HCT116 (cell line): ENCODE results near the gene SIVA1. TPM values are rescaled to one million over a fixed set of nuclear protein-coding genes. Genes with fewer than 3 reads are reported as not detected.

ENCODE experiments used
- ATAC-seq: fragments of 200-7000 bp; cut with Tn5 transposase; 2 replicates; pipeline ENCODE4 v1.9.1; 2020; ENCODE audit warnings: mild to moderate bottlenecking, moderate library complexity
- BruUV-seq: library from RNA; stranded (reverse); fragments of 400-500 nt; replicated peaks from 2 replicates; lab custom pipeline; 2021; lab: Mats Ljungman, UMichigan
- CTCF ChIA-PET: fragments of 300-600 bp; sonication (Branson Sonifier 250); formaldehyde crosslinking; loops from one replicate; lab custom pipeline; 2021; ENCODE audit warnings: antibody characterized with exemption; lab: Charles Lee
- POLR2A ChIA-PET: fragments of 300-600, 350-600 bp; sonication (Branson Sonifier 250); formaldehyde crosslinking; loops from one replicate; lab custom pipeline; 2021; ENCODE audit warnings: antibody characterized with exemption; lab: Charles Lee
- RAD21 ChIA-PET, 2 experiments: fragments of 300-600 bp; sonication (Branson Sonifier 250); formaldehyde crosslinking; loops; one replicate each; lab custom pipeline; 2023; ENCODE audit warnings: low total read pairs in 2 of 2; ENCODE audit not compliant: uncharacterized antibody in 2 of 2, unreplicated experiment in 2 of 2, low non-redundant PET in 1 of 2; lab: Charles Lee
- DNase-seq: peaks from one replicate; pipeline ENCODE4 v3.0.0-alpha.2; 2010; ENCODE audit warnings: low read depth, low spot score
- H2AFZ ChIP-seq: fragments of 200-600 bp; shearing (Covaris generic), sonication (generic); 2 replicates; pipeline ENCODE4 v1.6.1; 2017; ENCODE audit warnings: low read depth, mixed run types, mixed read lengths, antibody characterized with exemption, low read length; ENCODE audit not compliant: poor library complexity, severe bottlenecking
- H3K27ac ChIP-seq: 2 replicates; pipeline ENCODE4 v1.5.1; 2012; ENCODE audit warnings: low read depth, low read length
- H3K27me3 ChIP-seq: fragments of 200-600 bp; sonication (generic); 2 replicates; pipeline ENCODE4 v1.6.1; 2016; ENCODE audit warnings: mixed run types, low read length, mixed read lengths; ENCODE audit not compliant: insufficient read depth
- H3K36me3 ChIP-seq, 2 experiments: fragments of 200-500 bp in 1 of 2; fragments of 200-600 bp in 1 of 2; sonication (Bioruptor generic) in 1 of 2; sonication (generic) in 1 of 2; 2 replicates each; pipeline versions ENCODE4 v1.5.1 to v1.6.1; 2014 to 2016; ENCODE audit warnings: low read length in 2 of 2, inconsistent platforms in 1 of 2, mixed read lengths in 1 of 2, mixed run types in 1 of 2; ENCODE audit not compliant: insufficient read depth in 2 of 2, control insufficient read depth in 1 of 2
- H3K4me1 ChIP-seq, 2 experiments: fragments of 200-600 bp in 1 of 2; sonication (generic) in 1 of 2; 2 replicates each; pipeline versions ENCODE4 v1.5.1 to v1.6.1; 2012 to 2017; ENCODE audit warnings: low read length in 2 of 2, inconsistent platforms in 1 of 2, mild to moderate bottlenecking in 1 of 2, mixed read lengths in 1 of 2, mixed run types in 1 of 2, moderate library complexity in 1 of 2; ENCODE audit not compliant: insufficient read depth in 2 of 2, control insufficient read depth in 1 of 2
- H3K4me2 ChIP-seq: fragments of 200-600 bp; sonication (generic); 2 replicates; pipeline ENCODE4 v1.6.1; 2017; ENCODE audit warnings: mixed run types, low read length, mixed read lengths
- H3K4me3 ChIP-seq, 2 experiments: fragments of 200-600 bp in 1 of 2; sonication (generic) in 1 of 2; replicated peaks in 1 of 2; 2 replicates each; pipeline ENCODE4 v1.5.1; 2011 to 2016; ENCODE audit warnings: low read length in 2 of 2, control low read depth in 1 of 2, low read depth in 1 of 2, mild to moderate bottlenecking in 1 of 2, mixed read lengths in 1 of 2, mixed run types in 1 of 2
- H3K79me2 ChIP-seq: fragments of 200-600 bp; sonication (generic); 2 replicates; pipeline ENCODE4 v1.6.1; 2017; ENCODE audit warnings: mild to moderate bottlenecking, mixed run types, low read length, moderate library complexity, mixed read lengths; ENCODE audit not compliant: insufficient read depth
- H3K9ac ChIP-seq: fragments of 200-600 bp; sonication (generic); 2 replicates; pipeline ENCODE4 v1.6.1; 2016; ENCODE audit warnings: low read length, mixed read lengths
- H3K9me2 ChIP-seq: fragments of 200-600 bp; sonication (generic), shearing (Covaris generic); 2 replicates; pipeline ENCODE4 v1.6.1; 2017; ENCODE audit warnings: mixed run types, mild to moderate bottlenecking, moderate library complexity; ENCODE audit not compliant: insufficient read depth
- H3K9me3 ChIP-seq, 2 experiments: fragments of 200-500 bp in 1 of 2; fragments of 200-600 bp in 1 of 2; sonication (Bioruptor generic) in 1 of 2; sonication (generic) in 1 of 2; 2 replicates each; pipeline ENCODE4 v1.6.1; 2014 to 2017; ENCODE audit warnings: low read length in 2 of 2, mixed read lengths in 2 of 2, inconsistent platforms in 1 of 2, low read depth in 1 of 2, mild to moderate bottlenecking in 1 of 2, mixed run types in 1 of 2, moderate library complexity in 1 of 2; ENCODE audit not compliant: control insufficient read depth in 1 of 2, insufficient read depth in 1 of 2
- H4K20me1 ChIP-seq: fragments of 200-600 bp; sonication (generic), shearing (Covaris generic); 2 replicates; pipeline ENCODE4 v1.6.1; 2017; ENCODE audit warnings: mixed run types, mild to moderate bottlenecking, moderate library complexity; ENCODE audit not compliant: insufficient read depth
- EGR1 ChIP-seq: IDR thresholded peaks from 2 replicates; pipeline ENCODE4 v1.6.1; 2012; ENCODE audit warnings: low read depth
- ELF1 ChIP-seq: IDR thresholded peaks from 2 replicates; pipeline ENCODE4 v1.6.1; 2012; ENCODE audit warnings: low read depth, borderline replicate concordance
- EZH2 ChIP-seq: fragments of 200-600 bp; sonication (generic); IDR thresholded peaks from 2 replicates; pipeline ENCODE4 v1.6.1; 2017; ENCODE audit warnings: antibody characterized with exemption, mixed run types
- EZH2phosphoT487 ChIP-seq: fragments of 200-600 bp; IDR thresholded peaks from 2 replicates; pipeline ENCODE4 v1.6.1; 2018; ENCODE audit warnings: antibody characterized with exemption, borderline replicate concordance
- POLR2A ChIP-seq: IDR thresholded peaks from 2 replicates; pipeline ENCODE4 v1.7.0; 2011; ENCODE audit warnings: borderline replicate concordance; ENCODE audit not compliant: insufficient read depth, insufficient read length; ENCODE audit errors: extremely low read depth
- POLR2AphosphoS5 ChIP-seq: IDR thresholded peaks from 2 replicates; pipeline ENCODE4 v1.6.1; 2011; ENCODE audit warnings: mild to moderate bottlenecking, low read depth, low read length, moderate library complexity
- SIN3A ChIP-seq: IDR thresholded peaks from 2 replicates; pipeline ENCODE4 v1.6.1; 2012; ENCODE audit warnings: low read depth
- TCF7L2 ChIP-seq: IDR thresholded peaks from 2 replicates; pipeline ENCODE4 v1.7.0; 2011; ENCODE audit warnings: borderline replicate concordance, inconsistent platforms; ENCODE audit not compliant: insufficient read depth, insufficient read length; ENCODE audit errors: extremely low read depth
- ZNF274 ChIP-seq: fragments of 200-500 bp; sonication (Bioruptor generic); IDR thresholded peaks from 2 replicates; pipeline ENCODE4 v1.6.1; 2014; ENCODE audit warnings: mild to moderate bottlenecking, low read depth, low read length, inconsistent platforms
- intact Hi-C: fragments of 100-400 bp; cut with micrococcal nuclease; formaldehyde crosslinking; loops from 2 replicates; pipeline ENCODE4 v1.10.0; 2022
- total RNA-seq: library from RNA; stranded (reverse); gene quantifications from one replicate; pipeline ENCODE4 v1.2.1, GENCODE V29; 2021; ENCODE audit not compliant: unreplicated experiment
- TF ChIP-seq, protein P1 (sequence below): IDR thresholded peaks from 2 replicates; pipeline ENCODE4 v1.6.1; 2012; ENCODE audit warnings: low read depth
- TF ChIP-seq, protein P2 (sequence below): IDR thresholded peaks from 2 replicates; pipeline ENCODE4 v1.6.1; 2011; ENCODE audit warnings: mild to moderate bottlenecking, low read length, moderate library complexity; ENCODE audit not compliant: insufficient replicate concordance; ENCODE audit errors: extremely low read depth

The SIVA1 gene
- total RNA-seq, 1 experiment from 2014 or later, result 141 TPM

DNA sequence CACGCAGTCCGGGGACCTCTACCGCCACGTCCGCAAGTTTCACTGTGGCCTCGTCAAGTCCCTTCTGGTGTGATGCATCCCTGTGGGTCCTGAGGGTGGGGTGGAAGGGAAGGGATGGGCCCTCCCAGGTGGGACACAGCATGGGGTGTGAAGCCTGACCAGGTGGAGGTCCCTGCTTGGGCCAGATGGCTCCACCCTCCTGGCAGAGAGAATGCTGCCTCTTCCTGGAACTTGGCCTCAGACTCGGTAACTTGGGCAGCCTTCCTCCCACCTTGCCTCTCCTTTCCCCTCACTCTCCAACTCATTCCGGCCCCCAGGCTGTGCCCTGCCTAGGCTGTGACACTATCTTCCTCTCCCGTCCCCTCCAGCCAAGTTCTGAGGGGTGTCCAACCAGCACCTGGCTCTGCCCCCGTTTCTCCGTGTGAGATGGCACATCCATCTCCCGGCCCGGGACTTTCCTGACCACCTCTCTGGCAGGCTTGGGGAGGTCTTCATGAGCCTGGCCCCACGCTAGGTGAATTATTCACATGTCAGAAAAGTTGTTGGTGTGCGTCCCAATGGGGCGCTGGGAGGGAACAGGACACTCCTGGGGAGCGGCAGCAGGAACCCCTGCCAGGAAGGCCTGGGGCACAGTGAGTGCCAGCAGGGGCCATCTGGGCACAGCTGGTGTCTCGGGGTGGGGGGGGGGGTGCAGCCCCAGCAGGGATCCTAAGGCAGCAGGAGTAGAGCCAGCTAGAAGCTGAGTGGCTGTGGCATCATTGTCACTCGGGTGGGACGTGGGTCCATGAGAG, 49.6 kb downstream of the SIVA1 start:
- intact Hi-C loops, result no loop called here
- no peaks in the 10 kb centered on the region for H3K9me3 ChIP-seq
- no TSS peak for BruUV-seq
- no peaks in the 10 kb centered on the region for H3K27me3 ChIP-seq
- H3K79me2 ChIP-seq, result no peaks in the 10 kb centered on the region
- no peaks in the 10 kb centered on the region for H3K9me2 ChIP-seq
- ChIA-PET RAD21 (no interaction called here), CTCF (no interaction called here), POLR2A (no interaction called here)
- H3K4me2 ChIP-seq, result peak overlapping the region; percentile 96; the same call in 1 of the 2 replicates
- H3K27ac ChIP-seq, result no peak overlapping the region
- H2AFZ ChIP-seq, result no peak overlapping the region
- H3K4me1 ChIP-seq, result peaks cover 30 to 45% of the 10 kb centered on the region in 2 experiments
- H3K9ac ChIP-seq, result no peak overlapping the region
- H3K4me3 ChIP-seq, result no peak overlapping the region
- TF ChIP-seq ELF1 (no peak), EGR1 (no peak), POLR2A (no peak), EZH2 (no peak), TCF7L2 (no peak), EZH2phosphoT487 (no peak), SIN3A (no peak), ZNF274 (no peak), POLR2AphosphoS5 (no peak)
- TF ChIP-seq, protein P1, sequence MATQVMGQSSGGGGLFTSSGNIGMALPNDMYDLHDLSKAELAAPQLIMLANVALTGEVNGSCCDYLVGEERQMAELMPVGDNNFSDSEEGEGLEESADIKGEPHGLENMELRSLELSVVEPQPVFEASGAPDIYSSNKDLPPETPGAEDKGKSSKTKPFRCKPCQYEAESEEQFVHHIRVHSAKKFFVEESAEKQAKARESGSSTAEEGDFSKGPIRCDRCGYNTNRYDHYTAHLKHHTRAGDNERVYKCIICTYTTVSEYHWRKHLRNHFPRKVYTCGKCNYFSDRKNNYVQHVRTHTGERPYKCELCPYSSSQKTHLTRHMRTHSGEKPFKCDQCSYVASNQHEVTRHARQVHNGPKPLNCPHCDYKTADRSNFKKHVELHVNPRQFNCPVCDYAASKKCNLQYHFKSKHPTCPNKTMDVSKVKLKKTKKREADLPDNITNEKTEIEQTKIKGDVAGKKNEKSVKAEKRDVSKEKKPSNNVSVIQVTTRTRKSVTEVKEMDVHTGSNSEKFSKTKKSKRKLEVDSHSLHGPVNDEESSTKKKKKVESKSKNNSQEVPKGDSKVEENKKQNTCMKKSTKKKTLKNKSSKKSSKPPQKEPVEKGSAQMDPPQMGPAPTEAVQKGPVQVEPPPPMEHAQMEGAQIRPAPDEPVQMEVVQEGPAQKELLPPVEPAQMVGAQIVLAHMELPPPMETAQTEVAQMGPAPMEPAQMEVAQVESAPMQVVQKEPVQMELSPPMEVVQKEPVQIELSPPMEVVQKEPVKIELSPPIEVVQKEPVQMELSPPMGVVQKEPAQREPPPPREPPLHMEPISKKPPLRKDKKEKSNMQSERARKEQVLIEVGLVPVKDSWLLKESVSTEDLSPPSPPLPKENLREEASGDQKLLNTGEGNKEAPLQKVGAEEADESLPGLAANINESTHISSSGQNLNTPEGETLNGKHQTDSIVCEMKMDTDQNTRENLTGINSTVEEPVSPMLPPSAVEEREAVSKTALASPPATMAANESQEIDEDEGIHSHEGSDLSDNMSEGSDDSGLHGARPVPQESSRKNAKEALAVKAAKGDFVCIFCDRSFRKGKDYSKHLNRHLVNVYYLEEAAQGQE, result no peak
- TF ChIP-seq, protein P2, sequence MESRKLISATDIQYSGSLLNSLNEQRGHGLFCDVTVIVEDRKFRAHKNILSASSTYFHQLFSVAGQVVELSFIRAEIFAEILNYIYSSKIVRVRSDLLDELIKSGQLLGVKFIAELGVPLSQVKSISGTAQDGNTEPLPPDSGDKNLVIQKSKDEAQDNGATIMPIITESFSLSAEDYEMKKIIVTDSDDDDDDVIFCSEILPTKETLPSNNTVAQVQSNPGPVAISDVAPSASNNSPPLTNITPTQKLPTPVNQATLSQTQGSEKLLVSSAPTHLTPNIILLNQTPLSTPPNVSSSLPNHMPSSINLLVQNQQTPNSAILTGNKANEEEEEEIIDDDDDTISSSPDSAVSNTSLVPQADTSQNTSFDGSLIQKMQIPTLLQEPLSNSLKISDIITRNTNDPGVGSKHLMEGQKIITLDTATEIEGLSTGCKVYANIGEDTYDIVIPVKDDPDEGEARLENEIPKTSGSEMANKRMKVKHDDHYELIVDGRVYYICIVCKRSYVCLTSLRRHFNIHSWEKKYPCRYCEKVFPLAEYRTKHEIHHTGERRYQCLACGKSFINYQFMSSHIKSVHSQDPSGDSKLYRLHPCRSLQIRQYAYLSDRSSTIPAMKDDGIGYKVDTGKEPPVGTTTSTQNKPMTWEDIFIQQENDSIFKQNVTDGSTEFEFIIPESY, result no peak
- TF ChIP-seq, all 23 proteins: peak for 0
- ATAC-seq (no peak), DNase-seq (no peak)
- Histone ChIP-seq H4K20me1 (no peaks in the 10 kb centered on the region), H3K36me3 (no peaks in the 10 kb centered on the region)
